GM18909 (cell line): ENCODE measurements around the gene ANKRD39.

Experiments used
- ATAC-seq: cut with Tn5 transposase; IDR thresholded peaks from one replicate; pipeline ENCODE4 v1.9.1; 2021; ENCODE audit warnings: mild to moderate bottlenecking; ENCODE audit not compliant: unreplicated experiment, poor library complexity

ANKRD39 gene

GRCh38 chr2:96835830-96836229 is 22.0 kb downstream of the ANKRD39 start:
- no peak for ATAC-seq

- ATAC-seq: no peak
Measured at GRCh38 chr2:96832754-96833507, 24.9 kb downstream of the ANKRD39 start.

- no peak for ATAC-seq
Measured at GRCh38 chr2:96832408-96832753, 25.4 kb downstream of the ANKRD39 start.

GRCh38 chr2:96831679-96832078 is 26.1 kb downstream of the ANKRD39 start:
- ATAC-seq: no peak

GRCh38 chr2:96830044-96830562 is 27.7 kb downstream of the ANKRD39 start:
- ATAC-seq: no peak

GRCh38 chr2:96828874-96829273 is 28.9 kb downstream of the ANKRD39 start:
- no peak for ATAC-seq

GRCh38 chr2:96828436-96828835 is 29.4 kb downstream of the ANKRD39 start:
- ATAC-seq: no peak

GRCh38 chr2:96826546-96827278 is 31.1 kb downstream of the ANKRD39 start:
- no peak for ATAC-seq

GRCh38 chr2:96825057-96825456 is 32.8 kb downstream of the ANKRD39 start:
- no peak for ATAC-seq

GRCh38 chr2:96824079-96824870 is 33.5 kb downstream of the ANKRD39 start:
- no peak for ATAC-seq

- no peak for ATAC-seq
Measured at GRCh38 chr2:96823198-96823597, 34.6 kb downstream of the ANKRD39 start.

GRCh38 chr2:96822786-96823185 is 35.0 kb downstream of the ANKRD39 start:
- ATAC-seq: no peak

- ATAC-seq: no peak
Measured at GRCh38 chr2:96821113-96821675, 36.6 kb downstream of the ANKRD39 start.

GRCh38 chr2:96819876-96820511 is 37.8 kb downstream of the ANKRD39 start:
- no peak for ATAC-seq

- ATAC-seq: no peak
Measured at GRCh38 chr2:96819128-96819875, 38.5 kb downstream of the ANKRD39 start.

- no peak for ATAC-seq
Measured at GRCh38 chr2:96817882-96818281, 39.9 kb downstream of the ANKRD39 start.

GRCh38 chr2:96816836-96817702 is 40.7 kb downstream of the ANKRD39 start:
- ATAC-seq: peak; percentile 0

- peak; percentile 88 for ATAC-seq
Measured at GRCh38 chr2:96816127-96816835, 41.5 kb downstream of the ANKRD39 start, which contains the start of gene CNNM3. CNNM3 (plus strand) TSS chr2:96816268; CDS start chr2:96816278, 10 bp downstream.
